ENCODE results near the gene MYO7A. TPM values are rescaled to one million over a fixed set of nuclear protein-coding genes. Genes with fewer than 3 reads are reported as not detected.

The MYO7A gene
- total and polyA plus RNA-seq, 2 of the 8 experiments (the other 6 are each of a cell fraction or from before 2014, with no cell fraction given), result 1.5 to 1.9 TPM

DNA sequence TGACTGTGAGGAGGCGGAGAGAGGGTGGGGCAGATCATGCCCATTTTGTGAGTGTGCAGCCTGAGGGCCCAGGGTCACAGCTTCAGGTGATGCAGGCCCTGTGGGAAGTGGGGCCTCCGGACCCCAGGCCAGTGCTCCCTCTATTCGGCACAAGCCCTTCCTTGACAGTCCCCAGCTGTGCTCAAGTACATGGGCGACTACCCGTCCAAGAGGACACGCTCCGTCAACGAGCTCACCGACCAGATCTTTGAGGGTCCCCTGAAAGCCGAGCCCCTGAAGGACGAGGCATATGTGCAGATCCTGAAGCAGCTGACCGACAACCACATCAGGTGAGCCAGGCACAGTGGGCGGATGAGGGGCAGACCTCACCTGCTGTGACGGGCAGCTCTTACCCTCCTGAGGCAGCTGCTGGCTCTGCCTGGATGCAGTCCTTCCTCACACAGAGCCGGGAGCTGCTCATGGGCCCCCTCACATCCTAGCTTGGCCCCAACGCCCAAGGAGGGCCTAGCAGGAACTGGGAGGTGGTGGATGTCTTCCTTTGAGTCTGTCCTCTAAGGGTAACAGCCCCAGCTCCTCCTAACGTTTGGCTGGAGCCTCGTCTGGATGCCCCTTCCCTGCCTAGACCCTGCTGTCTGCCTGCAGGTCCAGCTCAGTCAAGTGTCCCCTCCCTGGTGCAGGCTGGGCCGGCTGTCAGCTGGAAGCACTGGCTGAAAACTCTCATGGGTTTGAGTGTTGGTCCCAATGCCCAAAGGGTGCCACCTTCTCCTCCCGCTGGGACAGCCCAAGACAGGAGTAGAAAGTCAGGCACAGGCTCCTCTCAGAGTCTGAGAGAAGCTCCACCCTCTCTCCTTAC is 76.1 kb downstream of the MYO7A start (continued):
- TF ChIP-seq RXRA (IDR thresholded peaks at IDR 0.05; ENCODE audit: insufficient read depth, low read depth, low read length) (no peak), SP1 (IDR thresholded peaks at IDR 0.05; ENCODE audit: low read depth, low read length) (no peak)
